WERI-Rb-1 (cell line): ENCODE results near the gene RAI2.

ENCODE experiments used
- DNase-seq: peaks from one replicate; pipeline ENCODE4 v3.0.0-alpha.2; 2020
- H3K27ac ChIP-seq: fragments of 250-450 bp; sonication (Bioruptor Pico); 2 replicates; pipeline ENCODE4 v1.5.1; 2020; ENCODE audit warnings: mild to moderate bottlenecking, moderate library complexity
- H3K27me3 ChIP-seq: fragments of 250-450 bp; sonication (Bioruptor Pico); 2 replicates; pipeline ENCODE4 v1.5.1; 2021; ENCODE audit warnings: mild to moderate bottlenecking, low read depth, moderate library complexity; ENCODE audit not compliant: insufficient read depth, severe bottlenecking
- H3K36me3 ChIP-seq: fragments of 250-450 bp; sonication (Bioruptor Pico); 2 replicates; pipeline ENCODE4 v1.5.1; 2020; ENCODE audit warnings: mild to moderate bottlenecking, moderate library complexity
- H3K4me3 ChIP-seq: 2 replicates; pipeline ENCODE4 v1.5.1; 2011; ENCODE audit warnings: low read depth, mild to moderate bottlenecking, control low read depth, low read length
- H3K9me3 ChIP-seq: fragments of 250-450 bp; sonication (Bioruptor Pico); 2 replicates; pipeline ENCODE4 v1.5.1; 2021; ENCODE audit warnings: mild to moderate bottlenecking, moderate library complexity; ENCODE audit not compliant: severe bottlenecking
- CTCF ChIP-seq: IDR thresholded peaks from 2 replicates; pipeline ENCODE4 v1.5.1; 2011; ENCODE audit warnings: low read depth, mild to moderate bottlenecking, control low read depth, inconsistent platforms, low read length

The RAI2 gene

GRCh38 chrX:17860811-17861488 is at the start of gene RAI2:
RAI2 (minus strand) TSS chrX:17861298; CDS start chrX:17802010, 59,288 bp downstream.
- H3K4me3 ChIP-seq: peak within 1 kb of the TSS; percentile 28
- no peak for TF ChIP-seq CTCF
- no peaks in the 10 kb centered on the region for H3K36me3 ChIP-seq
- H3K27ac ChIP-seq: no peak within 1 kb of the TSS
- peak; percentile 25 for DNase-seq
- no peaks in the 10 kb centered on the region for H3K9me3 ChIP-seq
- peaks cover 57% of the 10 kb centered on the region for H3K27me3 ChIP-seq

- Histone ChIP-seq H3K27me3 (peaks cover 37% of the 10 kb centered on the region), H3K4me3 (no peak overlapping the region), H3K9me3 (no peaks in the 10 kb centered on the region), H3K36me3 (no peaks in the 10 kb centered on the region), H3K27ac (no peak overlapping the region)
- TF ChIP-seq CTCF: no peak
- no peak for DNase-seq
These were observed 27.3 kb upstream of the RAI2 start for GRCh38 chrX:17888421-17888820.

GRCh38 chrX:17882680-17883079 is 21.6 kb upstream of the RAI2 start:
- DNase-seq: no peak
- Histone ChIP-seq H3K4me3 (no peak overlapping the region), H3K27ac (no peak overlapping the region), H3K9me3 (peaks cover 2% of the 10 kb centered on the region), H3K27me3 (peaks cover 64% of the 10 kb centered on the region), H3K36me3 (no peaks in the 10 kb centered on the region)
- no peak for TF ChIP-seq CTCF

GRCh38 chrX:17878028-17878670 is 17.1 kb upstream of the RAI2 start:
- no peaks in the 10 kb centered on the region for H3K36me3 ChIP-seq
- no peak for TF ChIP-seq CTCF
- H3K27me3 ChIP-seq: peaks cover 62% of the 10 kb centered on the region
- H3K4me3 ChIP-seq: no peak overlapping the region
- H3K9me3 ChIP-seq: peaks cover 2% of the 10 kb centered on the region
- no peak for DNase-seq
- H3K27ac ChIP-seq: no peak overlapping the region

GRCh38 chrX:17876135-17876534 is 15.0 kb upstream of the RAI2 start:
- DNase-seq: no peak
- Histone ChIP-seq H3K27ac (no peak overlapping the region), H3K4me3 (no peak overlapping the region), H3K9me3 (peaks cover 2% of the 10 kb centered on the region), H3K27me3 (peaks cover 57% of the 10 kb centered on the region), H3K36me3 (no peaks in the 10 kb centered on the region)
- no peak for TF ChIP-seq CTCF

GRCh38 chrX:17869580-17869979 is 8.5 kb upstream of the RAI2 start:
- Histone ChIP-seq H3K9me3 (no peaks in the 10 kb centered on the region), H3K27ac (no peak overlapping the region), H3K27me3 (peaks cover 46% of the 10 kb centered on the region), H3K36me3 (no peaks in the 10 kb centered on the region), H3K4me3 (no peak overlapping the region)
- DNase-seq: no peak
- TF ChIP-seq CTCF: no peak
